Neural cell (in vitro differentiated cells): ENCODE data around the gene PLAC8.
"Not testable (repeated sequence)": the region's sequence is repeated elsewhere in the genome, so short reads cannot be mapped to it uniquely, and the experiment has no call there.

Experiments used
- EP300 ChIP-seq: fragments of 450-650 bp; conservative IDR thresholded peaks from 2 replicates; pipeline ENCODE4 v1.6.1; 2014; ENCODE audit warnings: antibody characterized with exemption, mild to moderate bottlenecking, moderate library complexity; ENCODE audit not compliant: poor library complexity, severe bottlenecking
- RAD21 ChIP-seq: fragments of 450-650 bp; conservative IDR thresholded peaks from 2 replicates; pipeline ENCODE4 v1.6.1; 2014; ENCODE audit warnings: antibody characterized with exemption, mild to moderate bottlenecking, moderate library complexity
- SMC3 ChIP-seq: fragments of 450-650 bp; conservative IDR thresholded peaks from 2 replicates; pipeline ENCODE4 v1.6.1; 2014; ENCODE audit warnings: antibody characterized with exemption, mild to moderate bottlenecking, moderate library complexity; ENCODE audit not compliant: poor library complexity
- TAF1 ChIP-seq: IDR thresholded peaks from 2 replicates; pipeline ENCODE4 v1.6.1; 2012; ENCODE audit warnings: low read depth

DNA sequence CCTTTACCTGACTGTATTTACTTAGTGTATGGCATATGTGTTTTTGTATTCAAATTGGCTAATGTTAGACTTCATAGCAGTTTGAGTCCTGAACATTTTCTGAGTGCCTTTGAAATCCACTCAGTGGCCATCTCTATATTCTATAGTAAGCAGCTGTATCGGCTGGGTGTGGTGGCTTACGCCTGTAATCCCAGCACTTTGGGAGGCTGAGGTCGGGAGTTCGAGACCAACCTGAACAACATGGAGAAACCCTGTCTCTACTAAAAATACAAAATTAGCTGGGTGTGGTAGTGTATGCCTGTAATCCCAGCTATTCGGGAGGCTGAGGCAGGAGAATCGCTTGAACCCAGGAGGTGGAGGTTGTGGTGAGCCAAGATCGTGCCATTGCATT is 2.8 kb downstream of the PLAC8 start:
- not testable (repeated sequence) for TF ChIP-seq EP300, TAF1, SMC3, RAD21
